ENCODE measurements around the gene DRAP1. TPM values are rescaled to one million over a fixed set of nuclear protein-coding genes. Genes with fewer than 3 reads are reported as not detected.
A peak's percentile ranks its signal among the peaks of the same experiment; 100 is the strongest.

The DRAP1 gene
- total RNA-seq, 2 donors from 2014 or later: 72.1 to 83.1 TPM

DNA sequence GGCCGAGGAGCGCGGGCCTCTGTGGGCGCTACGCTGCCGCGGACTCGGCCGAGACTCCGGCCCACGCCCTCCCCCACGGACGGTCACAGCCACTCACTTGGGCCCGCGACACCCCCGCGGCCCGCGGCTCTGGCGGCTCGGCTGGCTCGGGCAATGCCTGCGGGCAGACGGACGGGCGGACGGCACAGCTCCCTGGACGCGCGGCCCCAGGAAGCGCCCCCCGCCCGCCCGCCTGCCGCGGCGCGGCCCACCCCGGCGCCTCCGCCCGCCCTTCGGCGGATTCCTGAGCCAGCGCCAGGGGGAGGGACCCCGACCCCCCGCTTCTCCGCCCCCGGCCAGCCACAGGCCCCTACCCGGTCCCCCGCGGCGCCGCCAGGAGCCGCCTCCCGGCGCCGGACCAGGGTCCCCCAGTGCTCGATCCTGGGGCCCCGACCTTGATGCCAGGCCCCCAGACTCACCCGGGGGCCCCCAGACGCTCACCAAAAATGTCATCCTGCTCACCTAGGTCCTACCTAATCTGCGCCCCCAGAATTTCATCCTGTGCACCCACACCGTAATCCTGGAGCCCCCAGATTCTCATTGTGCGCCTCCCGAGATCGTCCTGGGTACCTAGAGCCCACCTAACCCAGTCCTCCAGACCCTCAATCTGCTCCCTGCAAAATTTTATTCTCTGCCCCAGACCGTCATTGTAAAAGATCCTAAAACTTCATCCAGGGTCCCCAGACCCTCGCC lies 46.5 kb upstream of the DRAP1 start, which contains the start of gene EFEMP2:
Gene EFEMP2, minus strand, starts transcription at position 215 of the 732 bp plus-strand sequence. CDS start 446 bp downstream, outside the sequence.
- H3K4me1 ChIP-seq: peaks cover 0 to 35% of the 10 kb centered on the region in 2 donors
- H3K9me3 ChIP-seq: no peaks in the 10 kb centered on the region
- H3K27ac ChIP-seq: peak within 1 kb of the TSS; percentile 89 to 97
- TF ChIP-seq, protein P1, sequence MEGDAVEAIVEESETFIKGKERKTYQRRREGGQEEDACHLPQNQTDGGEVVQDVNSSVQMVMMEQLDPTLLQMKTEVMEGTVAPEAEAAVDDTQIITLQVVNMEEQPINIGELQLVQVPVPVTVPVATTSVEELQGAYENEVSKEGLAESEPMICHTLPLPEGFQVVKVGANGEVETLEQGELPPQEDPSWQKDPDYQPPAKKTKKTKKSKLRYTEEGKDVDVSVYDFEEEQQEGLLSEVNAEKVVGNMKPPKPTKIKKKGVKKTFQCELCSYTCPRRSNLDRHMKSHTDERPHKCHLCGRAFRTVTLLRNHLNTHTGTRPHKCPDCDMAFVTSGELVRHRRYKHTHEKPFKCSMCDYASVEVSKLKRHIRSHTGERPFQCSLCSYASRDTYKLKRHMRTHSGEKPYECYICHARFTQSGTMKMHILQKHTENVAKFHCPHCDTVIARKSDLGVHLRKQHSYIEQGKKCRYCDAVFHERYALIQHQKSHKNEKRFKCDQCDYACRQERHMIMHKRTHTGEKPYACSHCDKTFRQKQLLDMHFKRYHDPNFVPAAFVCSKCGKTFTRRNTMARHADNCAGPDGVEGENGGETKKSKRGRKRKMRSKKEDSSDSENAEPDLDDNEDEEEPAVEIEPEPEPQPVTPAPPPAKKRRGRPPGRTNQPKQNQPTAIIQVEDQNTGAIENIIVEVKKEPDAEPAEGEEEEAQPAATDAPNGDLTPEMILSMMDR (IDR thresholded peaks at IDR 0.05): no peak
- H3K27me3 ChIP-seq: no peaks in the 10 kb centered on the region
- DNase-seq (ENCODE audit: low spot score): no peak
- H3K36me3 ChIP-seq: peaks cover 14% of the 10 kb centered on the region
- H3K4me3 ChIP-seq: peak within 1 kb of the TSS; percentile 60 to 61

DNA sequence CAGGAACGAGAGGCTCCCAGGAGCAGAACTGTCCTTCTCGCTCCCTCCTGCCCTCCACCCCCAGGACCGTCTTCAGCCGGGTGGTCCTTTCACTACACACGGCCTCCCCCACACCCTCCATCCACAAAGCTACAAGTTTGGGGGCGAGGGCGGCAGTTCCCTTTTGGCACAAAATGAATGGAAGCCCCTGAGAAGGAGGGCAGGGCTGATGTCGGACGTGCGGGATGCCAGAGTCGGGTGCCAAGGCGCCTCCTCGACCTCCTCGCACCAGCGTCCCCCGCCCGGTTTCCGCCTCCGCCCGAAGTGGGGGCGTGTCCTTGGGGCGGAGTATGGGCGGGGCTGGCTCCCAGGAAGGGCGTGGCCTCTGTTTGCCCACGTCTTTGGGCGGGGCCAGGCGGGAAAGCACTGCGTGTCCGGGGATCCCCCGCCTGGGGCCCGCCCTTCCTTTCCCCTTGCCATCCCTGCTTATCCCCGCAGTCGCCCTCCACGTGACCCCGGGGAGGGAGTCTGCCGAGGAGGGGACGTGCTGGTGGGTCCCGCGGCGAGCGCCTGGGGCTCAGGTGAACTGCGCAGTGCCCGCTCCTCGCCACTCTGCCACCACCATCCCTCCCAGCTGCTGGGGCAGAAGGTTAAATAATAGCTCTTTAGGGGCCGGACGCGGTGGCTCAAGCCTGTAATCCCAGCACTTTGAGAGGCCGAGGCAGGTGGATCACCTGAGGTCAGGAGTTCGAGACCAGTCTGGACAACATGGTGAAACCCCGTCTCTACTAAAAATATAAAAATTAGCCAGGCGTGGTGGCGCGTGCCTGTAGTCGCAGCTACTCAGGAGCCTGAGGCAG lies 45.7 kb upstream of the DRAP1 start:
- H3K36me3 ChIP-seq: peaks cover 7% of the 10 kb centered on the region
- H3K4me1 ChIP-seq: peaks cover 0 to 35% of the 10 kb centered on the region in 2 donors
- peak overlapping the region; percentile 60 to 61 for H3K4me3 ChIP-seq
- peak; percentile 95 for DNase-seq (ENCODE audit: low spot score)
- no peaks in the 10 kb centered on the region for H3K27me3 ChIP-seq
- H3K9me3 ChIP-seq: no peaks in the 10 kb centered on the region
- TF ChIP-seq, protein P1 (IDR thresholded peaks at IDR 0.05): no peak
- H3K27ac ChIP-seq: peak overlapping the region; percentile 89 to 97

GRCh38 chr11:65879617-65880016 lies 39.6 kb upstream of the DRAP1 start, which contains the start of gene CTSW:
Gene CTSW (plus strand): TSS chr11:65879837. CDS start chr11:65879855, 18 bp downstream.
- H3K27me3 ChIP-seq: no peaks in the 10 kb centered on the region
- peaks cover 0 to 5% of the 10 kb centered on the region in 2 donors for H3K4me1 ChIP-seq
- H3K27ac ChIP-seq: no peak within 1 kb of the TSS
- TF ChIP-seq, protein P1 (IDR thresholded peaks at IDR 0.05): no peak
- H3K36me3 ChIP-seq: peaks cover 19% of the 10 kb centered on the region
- no peak within 1 kb of the TSS for H3K4me3 ChIP-seq
- no peaks in the 10 kb centered on the region for H3K9me3 ChIP-seq
- DNase-seq (ENCODE audit: low spot score): no peak

GRCh38 chr11:65880027-65880426 lies 39.2 kb upstream of the DRAP1 start:
- no peak overlapping the region for H3K27ac ChIP-seq
- DNase-seq (ENCODE audit: low spot score): no peak
- no peaks in the 10 kb centered on the region for H3K27me3 ChIP-seq
- TF ChIP-seq, protein P1 (IDR thresholded peaks at IDR 0.05): no peak
- peaks cover 22% of the 10 kb centered on the region for H3K36me3 ChIP-seq
- H3K4me1 ChIP-seq: peaks cover 0 to 9% of the 10 kb centered on the region in 2 donors
- H3K4me3 ChIP-seq: no peak overlapping the region
- no peaks in the 10 kb centered on the region for H3K9me3 ChIP-seq

- Histone ChIP-seq H3K4me1 (peaks cover 0 to 10% of the 10 kb centered on the region in 2 donors), H3K4me3 (no peak overlapping the region), H3K27ac (no peak overlapping the region), H3K27me3 (no peaks in the 10 kb centered on the region), H3K36me3 (peaks cover 26% of the 10 kb centered on the region), H3K9me3 (no peaks in the 10 kb centered on the region)
- TF ChIP-seq, protein P1 (IDR thresholded peaks at IDR 0.05): no peak
- DNase-seq (ENCODE audit: low spot score): no peak
Observed at GRCh38 chr11:65880844-65881421, 38.3 kb upstream of the DRAP1 start.
